ENCODE measurements around the gene TRAPPC10.

Gene TRAPPC10

DNA sequence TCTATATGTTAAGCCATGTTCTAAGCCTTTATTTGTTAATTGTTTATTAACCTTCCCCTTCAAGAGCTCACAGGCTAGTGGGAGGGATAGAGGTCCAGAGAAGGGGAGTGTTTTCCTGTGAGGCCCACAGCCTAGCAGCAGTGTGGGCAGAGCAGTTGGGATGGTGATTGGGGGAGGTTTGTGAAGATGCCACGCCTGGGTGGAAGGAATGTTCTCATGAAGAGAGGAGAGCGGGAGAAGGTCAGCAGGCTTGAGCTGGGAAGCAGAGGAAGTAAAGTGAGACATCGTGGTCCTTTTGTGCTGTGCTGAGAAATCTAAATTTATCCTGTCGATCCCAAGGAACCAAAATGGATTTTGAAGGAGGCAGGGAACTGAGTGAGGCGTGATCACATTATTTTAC, 42.6 kb downstream of the TRAPPC10 start:
- no peak overlapping the region for H3K27ac ChIP-seq
- peaks cover 85% of the 10 kb centered on the region for H3K36me3 ChIP-seq
- H3K27me3 ChIP-seq: no peaks in the 10 kb centered on the region
- H3K4me3 ChIP-seq (ENCODE audit: low read depth in 1 of 2, low read length in 1 of 2): no peak overlapping the region
- H3K9me3 ChIP-seq: no peaks in the 10 kb centered on the region
- TF ChIP-seq, protein P1, sequence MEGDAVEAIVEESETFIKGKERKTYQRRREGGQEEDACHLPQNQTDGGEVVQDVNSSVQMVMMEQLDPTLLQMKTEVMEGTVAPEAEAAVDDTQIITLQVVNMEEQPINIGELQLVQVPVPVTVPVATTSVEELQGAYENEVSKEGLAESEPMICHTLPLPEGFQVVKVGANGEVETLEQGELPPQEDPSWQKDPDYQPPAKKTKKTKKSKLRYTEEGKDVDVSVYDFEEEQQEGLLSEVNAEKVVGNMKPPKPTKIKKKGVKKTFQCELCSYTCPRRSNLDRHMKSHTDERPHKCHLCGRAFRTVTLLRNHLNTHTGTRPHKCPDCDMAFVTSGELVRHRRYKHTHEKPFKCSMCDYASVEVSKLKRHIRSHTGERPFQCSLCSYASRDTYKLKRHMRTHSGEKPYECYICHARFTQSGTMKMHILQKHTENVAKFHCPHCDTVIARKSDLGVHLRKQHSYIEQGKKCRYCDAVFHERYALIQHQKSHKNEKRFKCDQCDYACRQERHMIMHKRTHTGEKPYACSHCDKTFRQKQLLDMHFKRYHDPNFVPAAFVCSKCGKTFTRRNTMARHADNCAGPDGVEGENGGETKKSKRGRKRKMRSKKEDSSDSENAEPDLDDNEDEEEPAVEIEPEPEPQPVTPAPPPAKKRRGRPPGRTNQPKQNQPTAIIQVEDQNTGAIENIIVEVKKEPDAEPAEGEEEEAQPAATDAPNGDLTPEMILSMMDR (IDR thresholded peaks at IDR 0.05): no peak
- no peaks in the 10 kb centered on the region for H3K4me1 ChIP-seq (ENCODE audit: control insufficient read depth in 1 of 2, insufficient read depth in 1 of 2, low read depth in 1 of 2, low read length in 1 of 2)

DNA sequence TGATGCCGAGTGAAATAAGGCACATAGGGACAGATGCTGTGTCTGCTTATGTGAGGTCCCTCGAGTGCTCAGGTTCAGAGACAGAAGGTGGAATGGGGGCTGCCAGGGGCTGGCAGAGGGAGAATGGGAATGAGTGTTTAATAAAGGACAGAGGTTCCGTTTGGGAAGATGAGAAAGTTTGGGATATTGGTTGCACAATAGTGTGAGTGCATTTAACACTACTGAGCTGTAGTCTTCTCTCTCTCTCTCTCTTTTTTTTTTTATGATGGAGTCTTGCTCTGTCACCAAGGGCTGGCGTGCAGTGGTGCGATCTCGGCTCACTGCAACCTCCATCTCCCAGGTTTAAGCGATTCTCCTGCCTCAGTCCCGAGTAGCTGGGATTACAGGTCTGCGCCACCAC, 44.9 kb downstream of the TRAPPC10 start:
- TF ChIP-seq, protein P1 (IDR thresholded peaks at IDR 0.05): no peak
- Histone ChIP-seq H3K4me1 (ENCODE audit: control insufficient read depth in 1 of 2, insufficient read depth in 1 of 2, low read depth in 1 of 2, low read length in 1 of 2) (no peaks in the 10 kb centered on the region), H3K27me3 (no peaks in the 10 kb centered on the region), H3K27ac (no peak overlapping the region), H3K9me3 (no peaks in the 10 kb centered on the region), H3K4me3 (ENCODE audit: low read depth in 1 of 2, low read length in 1 of 2) (no peak overlapping the region), H3K36me3 (peaks cover 94% of the 10 kb centered on the region)

DNA sequence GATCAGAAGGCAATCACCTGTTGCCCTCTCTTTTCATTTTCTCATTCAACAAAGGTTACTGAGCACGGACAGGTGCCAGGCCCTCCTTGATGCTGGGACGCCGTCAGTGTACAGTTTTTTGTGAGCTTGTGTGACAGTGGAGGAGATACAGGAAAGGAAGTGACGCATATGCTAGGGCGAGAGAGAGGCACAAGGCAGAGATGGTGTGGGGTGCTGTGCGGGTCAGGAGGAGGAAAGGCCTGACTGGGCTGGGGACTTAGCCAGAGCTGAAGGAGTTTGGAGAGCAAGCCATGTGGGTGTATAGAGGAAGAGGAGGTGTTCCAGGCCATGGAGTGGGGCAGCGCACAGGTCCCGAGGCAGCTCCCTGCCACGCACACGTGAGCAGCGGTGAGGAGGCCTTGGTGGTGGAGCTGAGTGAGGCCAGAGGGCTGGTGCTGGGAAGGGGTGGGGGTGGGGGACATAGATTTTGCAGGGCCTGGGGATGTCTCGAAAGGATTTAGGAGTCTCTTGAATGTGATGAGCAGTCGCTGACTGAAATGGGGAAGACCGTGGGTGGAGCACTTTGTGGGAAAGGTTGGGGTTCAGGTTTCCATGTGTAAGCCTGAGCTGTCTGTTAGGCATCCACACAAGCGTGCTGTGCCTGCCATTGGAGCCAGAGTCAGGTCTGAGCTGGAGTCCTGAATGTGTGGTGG, 46.0 kb downstream of the TRAPPC10 start:
- no peaks in the 10 kb centered on the region for H3K9me3 ChIP-seq
- no peaks in the 10 kb centered on the region for H3K4me1 ChIP-seq (ENCODE audit: control insufficient read depth in 1 of 2, insufficient read depth in 1 of 2, low read depth in 1 of 2, low read length in 1 of 2)
- no peaks in the 10 kb centered on the region for H3K27me3 ChIP-seq
- TF ChIP-seq, protein P1 (IDR thresholded peaks at IDR 0.05): no peak
- H3K4me3 ChIP-seq (ENCODE audit: low read depth in 1 of 2, low read length in 1 of 2): no peak overlapping the region
- H3K27ac ChIP-seq: no peak overlapping the region
- H3K36me3 ChIP-seq: peaks cover 93% of the 10 kb centered on the region

DNA sequence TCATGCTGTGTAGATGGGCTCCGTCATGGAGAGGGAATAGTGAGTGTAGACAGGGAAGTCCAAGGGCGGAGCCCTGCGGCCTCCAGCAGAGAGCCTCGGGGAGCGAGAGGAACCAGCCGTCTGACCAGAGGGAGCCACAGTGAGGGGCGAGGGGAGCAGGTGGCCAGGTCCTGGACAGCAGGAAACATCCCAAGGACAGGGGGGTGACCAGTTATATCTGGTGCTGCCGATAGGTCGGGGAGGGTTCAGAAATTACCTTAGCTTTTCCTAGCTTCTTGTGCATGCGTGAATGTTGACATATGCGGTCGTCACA, 46.5 kb downstream of the TRAPPC10 start:
- no peak overlapping the region for H3K4me3 ChIP-seq (ENCODE audit: low read depth in 1 of 2, low read length in 1 of 2)
- peaks cover 94% of the 10 kb centered on the region for H3K36me3 ChIP-seq
- H3K9me3 ChIP-seq: no peaks in the 10 kb centered on the region
- H3K27ac ChIP-seq: no peak overlapping the region
- H3K27me3 ChIP-seq: no peaks in the 10 kb centered on the region
- TF ChIP-seq, protein P1 (IDR thresholded peaks at IDR 0.05): no peak
- H3K4me1 ChIP-seq (ENCODE audit: control insufficient read depth in 1 of 2, insufficient read depth in 1 of 2, low read depth in 1 of 2, low read length in 1 of 2): no peaks in the 10 kb centered on the region

DNA sequence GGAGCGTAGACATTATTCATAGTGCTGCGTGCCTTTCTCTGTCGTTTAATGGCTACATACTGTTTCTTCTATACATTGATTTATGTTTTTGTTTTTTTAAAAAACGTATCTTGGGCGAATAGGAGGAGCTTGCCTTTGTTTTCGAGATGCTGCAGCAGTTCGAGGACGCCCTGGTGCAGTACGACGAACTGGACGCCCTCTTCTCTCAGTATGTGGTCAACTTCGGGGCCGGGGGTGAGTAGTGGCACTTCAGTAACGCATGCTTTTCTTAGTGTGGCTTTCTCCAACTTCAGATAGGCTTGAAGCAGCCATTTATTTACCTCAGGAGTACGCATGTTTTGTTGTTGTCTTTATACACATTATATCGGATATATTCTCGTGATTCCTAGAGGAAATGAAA, 46.9 kb downstream of the TRAPPC10 start:
- H3K27ac ChIP-seq: no peak overlapping the region
- H3K9me3 ChIP-seq: no peaks in the 10 kb centered on the region
- peaks cover 97% of the 10 kb centered on the region for H3K36me3 ChIP-seq
- H3K4me3 ChIP-seq (ENCODE audit: low read depth in 1 of 2, low read length in 1 of 2): no peak overlapping the region
- no peaks in the 10 kb centered on the region for H3K27me3 ChIP-seq
- no peaks in the 10 kb centered on the region for H3K4me1 ChIP-seq (ENCODE audit: control insufficient read depth in 1 of 2, insufficient read depth in 1 of 2, low read depth in 1 of 2, low read length in 1 of 2)
- TF ChIP-seq, protein P1 (IDR thresholded peaks at IDR 0.05): no peak

DNA sequence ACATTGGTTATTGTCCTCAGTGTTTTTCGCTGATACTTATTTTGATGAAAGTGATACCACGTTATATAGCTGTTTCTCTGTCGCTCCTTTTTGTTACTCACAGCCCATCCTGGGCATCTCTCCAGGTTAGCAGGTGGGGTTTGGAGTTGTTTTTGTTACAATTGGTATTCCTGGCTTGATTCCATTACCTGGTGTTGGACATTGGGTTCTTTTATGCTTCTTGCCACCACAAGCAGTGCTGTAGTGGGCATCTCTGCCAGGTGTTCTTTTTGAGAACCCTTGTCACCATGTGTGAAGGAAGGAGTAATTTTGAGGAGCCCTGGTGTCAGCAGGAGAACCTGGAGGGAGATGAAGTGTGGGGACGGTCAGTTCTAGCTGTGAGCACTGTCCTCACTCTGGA, 47.6 kb downstream of the TRAPPC10 start:
- Histone ChIP-seq H3K27ac (no peak overlapping the region), H3K4me3 (ENCODE audit: low read depth in 1 of 2, low read length in 1 of 2) (no peak overlapping the region), H3K36me3 (peaks cover 99% of the 10 kb centered on the region), H3K9me3 (no peaks in the 10 kb centered on the region), H3K4me1 (ENCODE audit: control insufficient read depth in 1 of 2, insufficient read depth in 1 of 2, low read depth in 1 of 2, low read length in 1 of 2) (no peaks in the 10 kb centered on the region), H3K27me3 (no peaks in the 10 kb centered on the region)
- TF ChIP-seq, protein P1 (IDR thresholded peaks at IDR 0.05): no peak
